Eye (tissue), 1 donor: ENCODE data around the gene SPON2.
A peak's percentile ranks its signal among the peaks of the same experiment; 100 is the strongest.
"Not testable (repeated sequence)": the region's sequence is repeated elsewhere in the genome, so short reads cannot be mapped to it uniquely, and the experiment has no call there.

Experiments used
- DNase-seq: peaks from one replicate; pipeline ENCODE4 v3.0.0-alpha.2; 2015

SPON2 gene

GRCh38 chr4:1139860-1140259 is 32.5 kb downstream of the SPON2 start:
- no peak for DNase-seq

GRCh38 chr4:1137850-1138249 is 34.5 kb downstream of the SPON2 start:
- DNase-seq: no peak

GRCh38 chr4:1137063-1137776 is 35.2 kb downstream of the SPON2 start:
- DNase-seq: no peak

- no peak for DNase-seq
Observed at GRCh38 chr4:1136048-1136447, 36.3 kb downstream of the SPON2 start.

DNA sequence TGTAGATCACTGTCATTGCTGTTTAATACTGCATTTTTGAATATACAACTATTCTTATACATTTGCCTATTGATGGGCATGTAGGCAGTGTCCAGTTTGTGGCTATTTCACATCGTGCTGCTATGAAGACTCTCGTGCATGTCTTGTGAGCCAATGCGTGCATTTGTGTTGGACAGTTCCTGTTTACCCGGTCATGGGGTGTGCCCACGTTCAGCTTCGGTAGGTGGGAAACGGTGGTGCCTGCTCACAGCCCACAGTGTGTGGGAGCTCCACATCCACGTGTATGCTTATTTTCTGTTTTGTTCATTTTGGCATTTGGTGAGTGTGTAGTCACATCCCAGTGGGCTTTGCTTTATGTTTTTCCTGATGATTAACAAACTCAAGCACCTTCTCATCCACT is 39.4 kb downstream of the SPON2 start:
- DNase-seq: no peak

DNA sequence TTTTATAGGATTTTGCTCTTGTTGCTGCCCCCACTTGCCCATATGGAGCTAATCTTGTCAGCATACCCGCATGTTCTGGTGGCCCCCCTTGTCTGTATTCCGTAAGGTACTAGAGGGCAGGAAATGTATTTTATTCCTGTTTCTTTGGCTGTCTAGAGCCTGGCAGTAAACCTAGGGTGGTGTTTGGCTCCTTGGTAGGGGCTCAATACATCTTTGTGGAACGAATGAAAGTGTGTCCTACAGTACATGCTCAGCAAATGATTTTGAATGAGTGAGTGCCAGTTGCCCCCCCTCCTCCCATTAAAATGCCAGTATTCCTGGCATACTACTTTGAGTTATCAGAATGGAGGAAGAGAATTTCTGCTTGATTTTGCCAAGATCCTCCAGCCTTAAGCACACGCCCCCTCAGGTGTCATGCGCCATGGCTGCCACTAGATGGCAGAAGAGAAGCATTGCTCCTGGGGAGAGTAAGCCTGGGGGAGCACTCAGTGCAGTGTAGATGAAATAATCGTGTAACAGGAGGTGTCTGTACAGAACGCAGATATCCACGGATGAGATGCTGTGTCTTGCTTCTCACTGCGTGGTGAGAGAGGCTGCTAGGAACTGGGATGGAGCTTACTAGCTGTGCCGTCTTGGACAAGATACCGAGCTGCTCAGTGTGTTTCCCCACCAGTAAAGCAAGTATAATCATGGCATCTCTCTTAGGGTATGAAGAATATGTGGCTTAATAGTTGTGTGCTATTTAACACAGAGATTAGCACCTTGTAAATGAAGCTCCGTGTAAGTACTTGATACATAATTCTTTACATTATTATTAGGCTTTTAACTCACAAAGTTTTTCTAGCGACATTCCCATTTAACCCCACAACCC is 41.8 kb downstream of the SPON2 start:
- peak; percentile 95 for DNase-seq

DNA sequence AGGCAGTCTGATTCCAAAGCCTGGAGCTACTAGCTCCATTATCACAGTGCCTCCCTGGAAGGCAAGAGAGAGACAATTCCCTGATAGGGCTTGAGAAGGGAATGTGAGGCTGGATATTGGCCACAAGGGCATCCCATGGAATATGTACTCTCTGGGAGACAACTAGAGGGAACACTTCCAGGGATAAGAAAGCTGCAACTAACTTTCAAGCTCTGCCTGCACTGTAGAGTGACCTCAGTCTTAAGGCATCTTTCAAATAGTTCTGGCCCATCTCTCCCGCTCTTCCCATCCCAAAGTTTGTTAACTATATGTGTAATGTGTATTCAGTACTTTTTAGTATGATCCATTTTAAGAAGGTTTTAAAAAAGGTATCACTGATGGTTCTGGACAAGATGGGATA is 45.9 kb downstream of the SPON2 start:
- no peak for DNase-seq

GRCh38 chr4:1125466-1125865 is 46.9 kb downstream of the SPON2 start:
- DNase-seq: not testable (repeated sequence)

DNA sequence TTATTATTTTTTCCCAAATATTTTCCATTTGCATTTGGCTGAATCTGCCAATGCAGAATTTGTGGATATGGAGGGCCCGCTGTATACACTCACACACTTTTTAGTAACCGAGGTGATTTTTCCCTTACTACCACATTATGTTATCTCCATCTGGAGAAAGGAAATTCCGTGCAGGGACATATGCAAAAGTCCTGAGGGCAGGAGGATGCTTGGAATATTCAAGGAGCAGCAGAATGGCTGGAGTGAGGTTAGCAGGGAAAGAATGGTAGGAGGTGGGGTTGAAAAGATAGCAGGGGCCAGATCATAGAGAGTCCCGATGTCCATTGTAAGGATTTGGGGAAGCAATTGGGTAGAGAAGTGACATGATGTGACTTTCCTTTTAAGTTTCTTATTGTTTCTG is 47.6 kb downstream of the SPON2 start:
- no peak for DNase-seq

DNA sequence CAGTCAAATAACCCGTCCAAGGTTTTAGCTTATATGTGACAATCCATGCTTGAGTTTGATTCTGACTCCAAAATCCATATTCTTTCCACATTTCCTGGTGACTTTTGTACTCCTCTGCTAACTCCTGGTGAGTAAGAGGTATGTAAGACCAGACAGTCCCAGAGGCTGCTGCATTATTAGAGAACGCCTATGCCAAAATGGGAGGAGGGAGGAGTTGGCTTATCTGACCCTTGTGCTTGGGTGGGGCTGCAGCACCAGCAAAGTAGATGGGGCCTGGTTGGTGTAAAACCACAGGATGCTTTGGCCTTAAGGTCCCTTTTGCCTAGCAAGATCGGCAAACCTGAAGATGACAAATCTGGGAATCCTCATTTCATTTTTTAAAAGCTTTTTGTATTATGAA is 49.9 kb downstream of the SPON2 start:
- no peak for DNase-seq
